HEK293T (cell line): Measurements from ENCODE around the gene SLC38A9.

Experiments used
- CTCF ChIA-PET: fragments of 350-600 bp; formaldehyde crosslinking; extraction: SDS; loops from one replicate; lab custom pipeline; 2021; ENCODE audit warnings: antibody characterized with exemption, inconsistent platforms; lab: Yijun Ruan, JAX
- POLR2A ChIA-PET: fragments of 350-600 bp; formaldehyde crosslinking; extraction: SDS; loops from one replicate; lab custom pipeline; 2020; ENCODE audit warnings: antibody characterized with exemption, inconsistent platforms; lab: Yijun Ruan, JAX
- DNase-seq: peaks from one replicate; pipeline ENCODE4 v3.0.0; 2012; ENCODE audit warnings: mixed read lengths; ENCODE audit errors: extremely low spot score
- ARNT ChIP-seq: fragments of 450-650 bp; IDR thresholded peaks from 2 replicates; pipeline ENCODE4 v1.6.1; 2017; ENCODE audit warnings: mild to moderate bottlenecking
- BHLHE40 ChIP-seq: fragments of 450-650 bp; IDR thresholded peaks from 2 replicates; pipeline ENCODE4 v1.6.1; 2016; ENCODE audit warnings: mild to moderate bottlenecking, moderate library complexity, borderline replicate concordance
- CTBP1 ChIP-seq: fragments of 450-650 bp; IDR thresholded peaks from 2 replicates; pipeline ENCODE4 v1.6.1; 2016; ENCODE audit warnings: borderline replicate concordance
- ELF4 ChIP-seq: fragments of 450-650 bp; IDR thresholded peaks from 2 replicates; pipeline ENCODE4 v1.6.1; 2017; ENCODE audit warnings: antibody characterized with exemption
- FOXA1 ChIP-seq: fragments of 450-650 bp; IDR thresholded peaks from 2 replicates; pipeline ENCODE4 v1.6.1; 2016; ENCODE audit warnings: mild to moderate bottlenecking
- FOXK2 ChIP-seq: fragments of 450-650 bp; IDR thresholded peaks from 2 replicates; pipeline ENCODE4 v1.6.1; 2016; ENCODE audit warnings: mild to moderate bottlenecking
- FOXM1 ChIP-seq: fragments of 450-650 bp; IDR thresholded peaks from 2 replicates; pipeline ENCODE4 v1.6.1; 2017; ENCODE audit warnings: mild to moderate bottlenecking, borderline replicate concordance
- HDGF ChIP-seq: fragments of 450-650 bp; IDR thresholded peaks from 2 replicates; pipeline ENCODE4 v1.6.1; 2017; ENCODE audit warnings: antibody characterized with exemption, borderline replicate concordance
- L3MBTL2 ChIP-seq: fragments of 450-650 bp; conservative IDR thresholded peaks from 2 replicates; pipeline ENCODE4 v1.6.1; 2016; ENCODE audit warnings: mild to moderate bottlenecking
- LEF1 ChIP-seq: fragments of 450-650 bp; IDR thresholded peaks from 2 replicates; pipeline ENCODE4 v1.6.1; 2017; ENCODE audit warnings: mild to moderate bottlenecking, borderline replicate concordance
- NFRKB ChIP-seq: fragments of 450-650 bp; IDR thresholded peaks from 2 replicates; pipeline ENCODE4 v1.6.1; 2016; ENCODE audit warnings: mild to moderate bottlenecking, moderate library complexity
- PKNOX1 ChIP-seq: fragments of 450-650 bp; IDR thresholded peaks from 2 replicates; pipeline ENCODE4 v1.6.1; 2016
- SP1 ChIP-seq: fragments of 450-650 bp; IDR thresholded peaks from 2 replicates; pipeline ENCODE4 v1.6.1; 2017
- SUZ12 ChIP-seq: fragments of 450-650 bp; IDR thresholded peaks from 2 replicates; pipeline ENCODE4 v1.6.1; 2016; ENCODE audit warnings: mild to moderate bottlenecking
- TARDBP ChIP-seq: fragments of 450-650 bp; IDR thresholded peaks from 2 replicates; pipeline ENCODE4 v1.6.1; 2016
- ZNF384 ChIP-seq: fragments of 450-650 bp; IDR thresholded peaks from 2 replicates; pipeline ENCODE4 v1.6.1; 2016

Gene SLC38A9

GRCh38 chr5:55582256-55582655, 129.9 kb downstream of the SLC38A9 start:
- ChIA-PET CTCF (no interaction called here), POLR2A (no interaction called here)
- no peak for TF ChIP-seq BHLHE40
- DNase-seq: no peak

DNA sequence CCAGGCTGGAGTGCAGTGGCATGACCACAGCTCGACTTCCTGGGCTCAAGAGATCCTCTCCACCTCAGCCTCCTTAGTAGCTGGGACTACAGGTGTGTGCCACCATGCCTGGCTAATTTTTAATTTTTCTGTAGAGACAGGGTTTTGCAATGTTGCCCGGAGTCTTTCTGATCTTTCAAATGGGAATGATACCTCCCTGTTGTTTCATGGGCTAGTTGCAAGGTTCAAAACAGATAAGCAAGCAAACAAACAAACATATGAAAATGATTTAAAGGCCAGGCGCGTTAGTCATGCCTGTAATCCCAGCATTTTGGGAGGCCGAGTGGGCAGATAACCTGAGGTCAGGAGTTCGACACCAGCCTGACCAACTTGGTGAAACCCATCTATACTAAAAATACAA, 132.1 kb downstream of the SLC38A9 start:
- ChIA-PET POLR2A (no interaction called here), CTCF (no interaction called here)
- TF ChIP-seq LEF1 (no peak), L3MBTL2 (no peak), BHLHE40 (no peak), ELF4 (no peak), ARNT (no peak), FOXA1 (no peak), FOXM1 (no peak), FOXK2 (no peak), PKNOX1 (no peak), HDGF (no peak), SUZ12 (no peak), TARDBP (no peak), NFRKB (no peak)
- no peak for DNase-seq

DNA sequence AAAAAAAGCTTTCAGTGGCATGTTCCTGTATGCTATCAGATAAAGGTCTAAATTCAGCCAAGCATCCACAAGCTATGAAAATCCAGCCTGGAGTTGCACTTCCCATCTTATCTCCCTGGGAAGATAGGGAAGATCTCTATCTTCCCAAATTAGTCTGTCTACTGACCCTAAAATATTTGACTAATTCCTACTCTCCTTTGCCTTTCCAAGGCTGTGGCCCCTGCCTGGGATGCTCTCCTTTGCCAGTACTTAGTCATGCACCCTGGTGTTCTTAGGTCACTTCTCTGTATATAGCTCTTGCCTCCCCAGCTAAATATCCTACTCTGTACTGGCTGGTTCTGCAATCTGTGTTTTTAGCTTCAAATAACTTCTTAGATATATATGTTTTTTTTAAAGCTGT, 133.4 kb downstream of the SLC38A9 start:
- no peak for TF ChIP-seq FOXA1
- no peak for TF ChIP-seq FOXM1
- TF ChIP-seq BHLHE40: no peak
- TF ChIP-seq ZNF384: no peak
- no peak for TF ChIP-seq SUZ12
- TF ChIP-seq ARNT: no peak
- no peak for TF ChIP-seq SP1
- no peak for TF ChIP-seq CTBP1
- no peak for TF ChIP-seq ELF4
- TF ChIP-seq LEF1: no peak
- no peak for TF ChIP-seq TARDBP
- TF ChIP-seq NFRKB: no peak
- TF ChIP-seq PKNOX1: no peak
- no peak for TF ChIP-seq HDGF
- no peak for TF ChIP-seq FOXK2
- no peak for TF ChIP-seq L3MBTL2
- DNase-seq: no peak
- ChIA-PET POLR2A (no interaction called here), CTCF (no interaction called here)

DNA sequence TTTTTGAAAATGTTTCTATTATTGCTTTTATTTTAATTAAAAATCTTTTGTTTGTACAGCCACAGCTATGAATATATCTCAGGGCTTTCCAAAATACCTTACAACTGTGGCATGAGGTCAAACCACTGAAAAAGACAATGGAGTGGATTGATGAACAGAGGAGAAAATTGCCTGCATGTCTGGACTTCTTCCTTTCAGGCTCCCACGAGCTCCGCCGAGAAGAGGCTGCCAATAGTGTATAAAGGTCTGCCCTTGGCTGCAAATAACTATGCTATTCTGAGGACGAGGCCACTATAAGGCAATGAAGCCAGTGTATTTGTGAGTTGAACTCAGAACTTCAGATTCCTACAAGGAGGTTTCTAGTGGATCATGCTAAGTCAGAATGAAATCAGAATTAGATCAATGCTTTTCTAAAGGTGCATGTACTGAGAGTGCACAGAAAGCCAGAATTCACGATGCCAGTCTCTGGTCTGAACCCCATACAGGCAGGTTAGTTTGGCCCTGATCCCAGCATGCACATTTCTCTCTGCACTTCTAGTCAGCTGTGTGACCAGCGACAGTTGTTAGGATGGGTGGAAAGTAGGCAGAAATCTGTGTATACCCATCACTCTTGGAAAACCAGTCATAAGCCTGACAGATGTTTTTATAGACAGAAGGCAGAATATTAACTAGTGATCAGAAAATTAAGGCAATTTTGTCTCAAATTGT, 134.6 kb downstream of the SLC38A9 start:
- TF ChIP-seq SP1: no peak
- no peak for TF ChIP-seq SUZ12
- no peak for TF ChIP-seq TARDBP
- no peak for TF ChIP-seq ELF4
- no peak for TF ChIP-seq FOXK2
- no peak for TF ChIP-seq NFRKB
- no peak for TF ChIP-seq FOXA1
- no peak for TF ChIP-seq ZNF384
- no peak for DNase-seq
- ChIA-PET CTCF (no interaction called here), POLR2A (no interaction called here)

DNA sequence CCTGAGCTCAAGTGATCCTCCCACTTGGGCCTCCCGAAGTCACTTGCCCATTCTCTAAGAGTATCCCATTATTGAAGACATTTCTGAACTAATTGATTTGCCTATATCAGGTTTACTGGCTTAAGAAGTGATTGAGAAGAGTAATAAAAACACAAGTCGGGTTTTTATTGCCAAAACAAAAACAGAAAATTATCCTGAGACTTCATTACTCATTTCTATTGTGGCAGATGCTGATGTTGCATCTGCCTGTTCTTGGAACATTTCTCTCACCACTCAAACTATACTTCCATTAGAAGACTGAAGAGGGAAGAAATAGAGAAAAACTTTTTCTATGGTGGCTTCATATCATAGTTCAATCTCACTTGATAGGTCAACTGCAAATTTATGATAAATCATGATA, 135.5 kb downstream of the SLC38A9 start:
- CTCF ChIA-PET: no interaction called here
- POLR2A ChIA-PET: no interaction called here
- TF ChIP-seq BHLHE40: no peak
- TF ChIP-seq FOXM1: no peak
- DNase-seq: no peak
